ENCODE results near the gene PPP4R2. TPM values are rescaled to one million over a fixed set of nuclear protein-coding genes. Genes with fewer than 3 reads are reported as not detected.

The PPP4R2 gene
- total RNA-seq, 1 experiment from 2014 or later: 63.2 TPM

GRCh38 chr3:72950372-72950771 is 46.2 kb upstream of the PPP4R2 start:
- no peaks in the 10 kb centered on the region for H3K9me2 ChIP-seq (ENCODE audit: insufficient read depth)
- POLR2A ChIA-PET (ENCODE audit: unreplicated experiment): no interaction called here
- H3K9me3 ChIP-seq (ENCODE audit: insufficient read depth, low read depth): no peaks in the 10 kb centered on the region
- no peak overlapping the region for H3K4me2 ChIP-seq
- CTCF ChIA-PET: no interaction called here
- TF ChIP-seq EZH2 (IDR thresholded peaks at IDR 0.05; ENCODE audit: low read depth): no peak
- TF ChIP-seq, protein P1, sequence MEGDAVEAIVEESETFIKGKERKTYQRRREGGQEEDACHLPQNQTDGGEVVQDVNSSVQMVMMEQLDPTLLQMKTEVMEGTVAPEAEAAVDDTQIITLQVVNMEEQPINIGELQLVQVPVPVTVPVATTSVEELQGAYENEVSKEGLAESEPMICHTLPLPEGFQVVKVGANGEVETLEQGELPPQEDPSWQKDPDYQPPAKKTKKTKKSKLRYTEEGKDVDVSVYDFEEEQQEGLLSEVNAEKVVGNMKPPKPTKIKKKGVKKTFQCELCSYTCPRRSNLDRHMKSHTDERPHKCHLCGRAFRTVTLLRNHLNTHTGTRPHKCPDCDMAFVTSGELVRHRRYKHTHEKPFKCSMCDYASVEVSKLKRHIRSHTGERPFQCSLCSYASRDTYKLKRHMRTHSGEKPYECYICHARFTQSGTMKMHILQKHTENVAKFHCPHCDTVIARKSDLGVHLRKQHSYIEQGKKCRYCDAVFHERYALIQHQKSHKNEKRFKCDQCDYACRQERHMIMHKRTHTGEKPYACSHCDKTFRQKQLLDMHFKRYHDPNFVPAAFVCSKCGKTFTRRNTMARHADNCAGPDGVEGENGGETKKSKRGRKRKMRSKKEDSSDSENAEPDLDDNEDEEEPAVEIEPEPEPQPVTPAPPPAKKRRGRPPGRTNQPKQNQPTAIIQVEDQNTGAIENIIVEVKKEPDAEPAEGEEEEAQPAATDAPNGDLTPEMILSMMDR (conservative IDR thresholded peaks at IDR 0.05): no peak
- H2AFZ ChIP-seq: no peak overlapping the region
- no peaks in the 10 kb centered on the region for H3K36me3 ChIP-seq (ENCODE audit: low read depth)
- H3K4me3 ChIP-seq: no peak overlapping the region
- H3K27ac ChIP-seq: no peak overlapping the region
- no TSS peak for BruUV-seq (replicated peaks)
- H3K4me1 ChIP-seq (replicated peaks; ENCODE audit: insufficient read depth): peaks cover 24% of the 10 kb centered on the region
- no peak for DNase-seq
- H3K79me2 ChIP-seq (ENCODE audit: low read depth): no peaks in the 10 kb centered on the region
- intact Hi-C loops (cut with micrococcal nuclease; ENCODE audit: unreplicated experiment): no loop called here
- H3F3A ChIP-seq (ENCODE audit: insufficient read depth, low read depth): no peaks in the 10 kb centered on the region
- no peaks in the 10 kb centered on the region for H3K27me3 ChIP-seq (ENCODE audit: insufficient read depth, low read depth)
- H4K20me1 ChIP-seq (ENCODE audit: insufficient read depth): no peaks in the 10 kb centered on the region

DNA sequence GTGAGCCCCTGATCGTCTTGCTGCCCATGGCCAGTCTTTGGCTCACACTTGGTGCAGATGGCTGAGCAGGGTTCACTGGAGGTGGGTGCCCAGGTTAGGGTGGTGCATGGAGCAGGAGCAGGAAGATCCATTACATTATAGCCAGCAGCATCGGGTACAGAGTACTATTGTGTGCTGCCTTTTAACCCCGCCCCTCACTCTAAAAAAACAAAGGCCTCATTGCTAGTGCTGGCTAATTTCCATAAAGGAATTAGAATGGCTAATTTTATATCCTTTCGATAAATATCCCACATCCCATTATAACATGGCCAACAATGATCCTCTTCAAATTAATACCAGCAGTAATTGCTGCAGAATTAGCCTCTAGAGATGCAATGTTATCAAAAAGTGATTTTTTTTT is 45.8 kb upstream of the PPP4R2 start:
- POLR2A ChIA-PET (ENCODE audit: unreplicated experiment): no interaction called here
- peaks cover 24% of the 10 kb centered on the region for H3K4me1 ChIP-seq (replicated peaks; ENCODE audit: insufficient read depth)
- intact Hi-C loops (cut with micrococcal nuclease; ENCODE audit: unreplicated experiment): no loop called here
- H3K4me3 ChIP-seq: no peak overlapping the region
- H3K9me3 ChIP-seq (ENCODE audit: insufficient read depth, low read depth): no peaks in the 10 kb centered on the region
- H3K4me2 ChIP-seq: no peak overlapping the region
- DNase-seq: no peak
- CTCF ChIA-PET: no interaction called here
- no peaks in the 10 kb centered on the region for H4K20me1 ChIP-seq (ENCODE audit: insufficient read depth)
- no peak overlapping the region for H3K27ac ChIP-seq
- H3F3A ChIP-seq (ENCODE audit: insufficient read depth, low read depth): no peaks in the 10 kb centered on the region
- BruUV-seq (replicated peaks): no TSS peak
- TF ChIP-seq, protein P1 (conservative IDR thresholded peaks at IDR 0.05): no peak
- no peak for TF ChIP-seq EZH2 (IDR thresholded peaks at IDR 0.05; ENCODE audit: low read depth)
- H2AFZ ChIP-seq: no peak overlapping the region
- no peaks in the 10 kb centered on the region for H3K79me2 ChIP-seq (ENCODE audit: low read depth)
- H3K9me2 ChIP-seq (ENCODE audit: insufficient read depth): no peaks in the 10 kb centered on the region
- no peaks in the 10 kb centered on the region for H3K36me3 ChIP-seq (ENCODE audit: low read depth)
- no peaks in the 10 kb centered on the region for H3K27me3 ChIP-seq (ENCODE audit: insufficient read depth, low read depth)

GRCh38 chr3:72951259-72951722 is 45.3 kb upstream of the PPP4R2 start:
- H3F3A ChIP-seq (ENCODE audit: insufficient read depth, low read depth): no peaks in the 10 kb centered on the region
- ChIA-PET POLR2A (ENCODE audit: unreplicated experiment) (no interaction called here), CTCF (no interaction called here)
- H3K9me2 ChIP-seq (ENCODE audit: insufficient read depth): no peaks in the 10 kb centered on the region
- no peak for DNase-seq
- peaks cover 24% of the 10 kb centered on the region for H3K4me1 ChIP-seq (replicated peaks; ENCODE audit: insufficient read depth)
- H3K4me3 ChIP-seq: no peak overlapping the region
- H3K27me3 ChIP-seq (ENCODE audit: insufficient read depth, low read depth): no peaks in the 10 kb centered on the region
- no peaks in the 10 kb centered on the region for H3K79me2 ChIP-seq (ENCODE audit: low read depth)
- no peaks in the 10 kb centered on the region for H3K9me3 ChIP-seq (ENCODE audit: insufficient read depth, low read depth)
- no TSS peak for BruUV-seq (replicated peaks)
- H2AFZ ChIP-seq: no peak overlapping the region
- H3K36me3 ChIP-seq (ENCODE audit: low read depth): no peaks in the 10 kb centered on the region
- no peak overlapping the region for H3K27ac ChIP-seq
- TF ChIP-seq, protein P1 (conservative IDR thresholded peaks at IDR 0.05): no peak
- no peak for TF ChIP-seq EZH2 (IDR thresholded peaks at IDR 0.05; ENCODE audit: low read depth)
- intact Hi-C loops (cut with micrococcal nuclease; ENCODE audit: unreplicated experiment): no loop called here
- H4K20me1 ChIP-seq (ENCODE audit: insufficient read depth): no peaks in the 10 kb centered on the region
- H3K4me2 ChIP-seq: no peak overlapping the region
